ENCODE results near the gene LSM2.

LSM2 gene

GRCh38 chr6:31768363-31769257 is 38.2 kb downstream of the LSM2 start:
- TF ChIP-seq FOXP2 (optimal IDR thresholded peaks at IDR 0.05; ENCODE audit: borderline replicate concordance, extremely low read depth, extremely low read length, insufficient read depth), result no peak
- no peak for TF ChIP-seq POLR2AphosphoS5 (IDR thresholded peaks at IDR 0.05; ENCODE audit: low read depth, low read length)
- TF ChIP-seq TAF1 (IDR thresholded peaks at IDR 0.05; ENCODE audit: borderline replicate concordance, insufficient read depth, low read length), result no peak
- no peak for TF ChIP-seq REST (IDR thresholded peaks at IDR 0.05; ENCODE audit: insufficient read depth in 1 of 2, low read depth in 2 of 2, low read length in 2 of 2)
- no peak for TF ChIP-seq SIN3A (IDR thresholded peaks at IDR 0.05; ENCODE audit: borderline replicate concordance, insufficient read depth, low read length)

- no peak for TF ChIP-seq FOXP2 (optimal IDR thresholded peaks at IDR 0.05; ENCODE audit: borderline replicate concordance, extremely low read depth, extremely low read length, insufficient read depth)
- TF ChIP-seq TAF1 (IDR thresholded peaks at IDR 0.05; ENCODE audit: borderline replicate concordance, insufficient read depth, low read length), result no peak
- TF ChIP-seq REST (IDR thresholded peaks at IDR 0.05; ENCODE audit: insufficient read depth in 1 of 2, low read depth in 2 of 2, low read length in 2 of 2), result no peak
- no peak for TF ChIP-seq SIN3A (IDR thresholded peaks at IDR 0.05; ENCODE audit: borderline replicate concordance, insufficient read depth, low read length)
Observed at GRCh38 chr6:31767096-31767645, 39.6 kb downstream of the LSM2 start.

- no peak for TF ChIP-seq SIN3A (IDR thresholded peaks at IDR 0.05; ENCODE audit: borderline replicate concordance, insufficient read depth, low read length)
- no peak for TF ChIP-seq REST (IDR thresholded peaks at IDR 0.05; ENCODE audit: insufficient read depth in 1 of 2, low read depth in 2 of 2, low read length in 2 of 2)
- no peak for TF ChIP-seq FOXP2 (optimal IDR thresholded peaks at IDR 0.05; ENCODE audit: borderline replicate concordance, extremely low read depth, extremely low read length, insufficient read depth)
- no peak for TF ChIP-seq TAF1 (IDR thresholded peaks at IDR 0.05; ENCODE audit: borderline replicate concordance, insufficient read depth, low read length)
- TF ChIP-seq POLR2AphosphoS5 (IDR thresholded peaks at IDR 0.05; ENCODE audit: low read depth, low read length), result no peak
Observed at GRCh38 chr6:31765910-31766794, 40.6 kb downstream of the LSM2 start.

- TF ChIP-seq FOXP2 (optimal IDR thresholded peaks at IDR 0.05; ENCODE audit: borderline replicate concordance, extremely low read depth, extremely low read length, insufficient read depth) (no peak), SIN3A (IDR thresholded peaks at IDR 0.05; ENCODE audit: borderline replicate concordance, insufficient read depth, low read length) (no peak), TAF1 (IDR thresholded peaks at IDR 0.05; ENCODE audit: borderline replicate concordance, insufficient read depth, low read length) (no peak), POLR2AphosphoS5 (IDR thresholded peaks at IDR 0.05; ENCODE audit: low read depth, low read length) (no peak), REST (IDR thresholded peaks at IDR 0.05; ENCODE audit: insufficient read depth in 1 of 2, low read depth in 2 of 2, low read length in 2 of 2) (no peak)
Observed at GRCh38 chr6:31765559-31765909, 41.2 kb downstream of the LSM2 start.
